ENCODE data around the gene KLHL2. TPM values are rescaled to one million over a fixed set of nuclear protein-coding genes. Genes with fewer than 3 reads are reported as not detected.
"Not testable (repeated sequence)": the region's sequence is repeated elsewhere in the genome, so short reads cannot be mapped to it uniquely, and the experiment has no call there.

Gene KLHL2
- total RNA-seq, 1 experiment from 2014 or later: 14.2 TPM

- DNase-seq (ENCODE audit: low read depth): not testable (repeated sequence)
Measured at GRCh38 chr4:165232623-165233433, 25.5 kb downstream of the KLHL2 start.

DNA sequence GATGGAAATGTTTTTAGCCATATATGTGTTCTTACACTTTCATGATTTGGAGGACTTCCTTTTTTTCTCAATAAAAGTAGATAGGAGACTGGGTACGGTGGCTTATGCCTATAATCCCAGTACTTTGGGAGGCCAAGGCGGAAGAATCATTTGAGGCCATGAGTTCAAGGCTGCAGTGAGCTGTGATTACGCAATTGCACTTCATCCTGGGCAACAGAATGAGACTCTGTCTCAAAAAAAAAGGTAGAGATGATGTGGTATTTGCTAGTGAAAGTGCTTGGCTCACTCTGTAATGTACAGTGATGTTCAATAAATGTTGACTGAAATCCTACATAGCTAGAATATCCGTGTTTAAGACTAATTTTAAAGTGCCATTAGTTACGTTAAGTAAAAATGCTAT lies 27.4 kb downstream of the KLHL2 start:
- DNase-seq (ENCODE audit: low read depth): no peak

- not testable (repeated sequence) for DNase-seq (ENCODE audit: low read depth)
Measured at GRCh38 chr4:165236852-165237251, 29.5 kb downstream of the KLHL2 start.

DNA sequence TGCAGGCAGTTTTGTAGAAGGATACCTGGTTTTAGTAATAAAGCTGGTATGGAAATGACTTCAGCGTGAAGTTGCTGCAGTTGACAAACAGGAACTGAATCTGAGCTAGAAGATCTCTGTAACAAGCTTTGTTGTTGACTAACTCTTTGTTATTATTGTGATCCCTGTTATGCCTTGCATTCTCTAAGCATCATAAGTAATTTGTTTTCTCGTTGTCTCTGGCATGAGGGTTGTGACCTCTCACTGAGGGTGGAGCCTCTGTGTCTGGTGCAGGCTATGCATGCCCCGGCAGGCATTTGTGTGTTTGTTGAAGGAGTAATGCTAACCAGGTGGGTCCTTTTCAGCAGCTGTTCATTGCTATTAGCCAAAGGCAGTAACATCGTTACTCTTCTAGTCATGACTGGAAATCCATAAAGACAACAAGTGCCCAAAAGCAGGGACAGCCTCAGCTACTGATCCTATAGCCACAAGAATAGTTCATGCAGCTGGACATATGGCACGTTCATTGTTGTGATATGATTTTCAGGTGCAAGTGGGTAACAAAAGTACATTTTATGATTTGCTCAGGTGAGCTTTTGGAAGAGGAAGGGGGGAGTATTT lies 30.8 kb downstream of the KLHL2 start:
- not testable (repeated sequence) for DNase-seq (ENCODE audit: low read depth)

DNA sequence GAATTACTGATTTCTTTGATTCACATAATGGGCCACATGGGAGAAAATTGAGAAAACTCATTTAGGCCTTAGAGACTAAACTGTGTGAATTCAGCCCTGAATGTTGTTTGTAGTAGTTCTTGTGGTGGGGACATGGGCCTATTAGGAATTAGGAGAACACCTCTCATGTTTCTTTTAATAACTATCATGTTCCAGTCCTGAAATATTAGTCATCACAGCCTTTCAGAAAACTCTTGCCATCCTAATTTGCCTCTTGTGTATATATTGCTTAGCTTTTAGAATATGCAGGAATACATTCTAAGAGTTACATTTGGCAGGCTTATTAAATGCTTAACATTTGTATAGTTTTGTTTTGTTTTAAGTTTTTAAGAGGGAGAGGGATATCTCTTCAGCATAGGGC lies 33.4 kb downstream of the KLHL2 start:
- DNase-seq (ENCODE audit: low read depth): not testable (repeated sequence)

GRCh38 chr4:165244148-165244547 lies 36.8 kb downstream of the KLHL2 start:
- DNase-seq (ENCODE audit: low read depth): not testable (repeated sequence)

DNA sequence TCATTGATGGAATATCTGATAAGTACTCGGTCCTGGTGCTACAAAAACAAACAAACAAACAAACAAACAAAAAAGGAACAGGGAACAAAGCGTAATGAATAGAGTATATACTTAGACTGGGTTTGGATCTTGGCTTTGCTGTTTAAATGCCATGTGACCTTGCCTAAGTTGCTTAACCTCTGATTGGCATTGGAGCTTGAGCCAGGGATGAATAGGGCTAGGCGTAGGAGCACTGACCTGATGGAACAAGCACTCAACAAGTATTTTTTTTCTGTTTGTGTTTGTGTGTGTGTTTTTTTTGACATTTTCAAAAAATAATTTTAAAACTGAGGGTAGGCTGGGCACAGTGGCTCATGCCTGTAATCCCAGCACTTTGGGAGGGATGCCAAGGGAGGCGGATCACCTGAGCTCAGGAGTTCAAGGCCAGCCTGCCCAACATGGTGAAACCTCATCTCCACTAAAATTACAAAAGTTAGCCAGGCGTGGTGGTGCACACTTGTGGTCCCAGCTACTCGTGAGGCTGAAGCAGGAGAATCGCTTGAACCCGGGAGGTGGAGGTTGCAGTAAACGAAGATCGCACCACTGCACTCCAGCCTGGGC lies 37.3 kb downstream of the KLHL2 start:
- not testable (repeated sequence) for DNase-seq (ENCODE audit: low read depth)

DNA sequence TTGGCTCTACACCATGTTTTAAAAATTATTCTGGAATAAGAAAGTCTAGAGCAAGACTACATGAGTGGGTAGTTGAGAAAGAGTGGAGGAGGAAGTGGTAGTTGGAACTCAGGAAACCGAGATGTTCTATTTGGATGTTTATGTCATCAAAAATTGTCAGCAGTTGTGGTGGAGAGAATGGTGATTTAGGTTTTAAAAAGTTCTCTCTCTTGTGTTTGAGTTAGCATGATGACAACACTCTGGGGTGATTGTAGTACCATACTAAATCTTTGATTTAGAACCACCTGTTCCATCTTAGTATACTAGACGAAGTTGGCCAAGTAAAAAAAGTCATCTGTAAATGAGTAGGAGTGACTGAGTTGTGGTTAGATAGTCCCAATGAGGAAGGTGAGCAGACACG lies 40.7 kb downstream of the KLHL2 start:
- DNase-seq (ENCODE audit: low read depth): no peak

GRCh38 chr4:165248904-165249303 lies 41.5 kb downstream of the KLHL2 start:
- DNase-seq (ENCODE audit: low read depth): not testable (repeated sequence)

DNA sequence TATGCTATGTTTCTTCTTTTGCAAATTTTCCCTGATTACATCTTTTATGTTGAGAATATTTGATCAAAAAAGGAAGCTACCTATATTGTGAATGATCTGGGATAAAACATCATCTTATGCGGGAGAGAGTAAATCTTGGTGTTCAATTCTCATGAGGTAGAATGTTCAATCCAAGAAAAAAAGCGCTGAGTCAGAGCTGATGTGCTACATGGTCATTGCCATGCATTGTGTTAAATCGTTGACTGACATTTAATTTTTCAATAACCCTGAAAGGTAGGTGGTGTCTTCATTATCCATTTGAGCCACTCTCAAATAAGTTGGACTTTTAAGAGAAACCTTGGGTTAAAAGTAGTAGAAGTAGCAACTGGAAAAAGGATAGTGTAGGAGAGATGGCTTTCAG lies 47.4 kb downstream of the KLHL2 start:
- not testable (repeated sequence) for DNase-seq (ENCODE audit: low read depth)

DNA sequence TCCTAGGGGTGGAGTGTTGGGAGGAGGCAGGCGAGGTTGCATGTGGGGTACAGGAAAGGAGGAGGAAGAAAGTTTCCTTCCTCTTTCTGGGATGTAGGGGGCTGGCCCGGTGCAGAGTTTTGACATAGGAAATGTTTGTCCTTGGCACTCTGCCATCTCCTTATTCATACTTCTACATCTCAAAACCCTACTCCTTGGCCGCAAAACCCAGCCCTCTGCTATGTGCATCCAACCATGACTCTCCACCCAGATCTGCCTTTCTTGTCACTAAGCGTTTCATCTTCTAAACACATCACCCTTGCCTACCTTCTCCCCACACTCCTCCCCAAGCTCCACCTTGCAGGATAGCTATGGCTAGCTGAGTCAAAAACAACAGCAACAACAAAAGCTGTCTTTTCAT lies 48.1 kb downstream of the KLHL2 start:
- DNase-seq (ENCODE audit: low read depth): not testable (repeated sequence)

GRCh38 chr4:165256074-165256659 lies 48.8 kb downstream of the KLHL2 start:
- not testable (repeated sequence) for DNase-seq (ENCODE audit: low read depth)

GRCh38 chr4:165259776-165260175 lies 52.4 kb downstream of the KLHL2 start:
- not testable (repeated sequence) for DNase-seq (ENCODE audit: low read depth)

DNA sequence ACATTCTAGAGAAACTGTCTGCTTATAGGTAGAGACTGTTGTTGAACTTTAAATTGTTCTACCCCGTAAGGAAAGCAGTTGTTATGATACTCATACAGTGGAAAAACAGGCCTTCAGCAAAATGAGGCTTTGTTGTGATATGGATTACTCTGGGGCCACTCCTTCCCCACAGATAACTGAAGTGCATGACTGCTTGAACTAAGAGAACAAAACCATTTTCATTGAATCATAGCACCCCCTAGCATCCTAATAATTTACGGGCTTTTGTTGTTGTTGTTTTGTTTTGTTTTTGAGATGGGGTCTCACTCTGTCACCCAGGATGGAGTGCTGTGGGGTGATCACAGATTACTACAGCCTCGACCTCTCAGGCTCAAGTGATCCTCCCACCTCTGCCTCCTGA lies 54.9 kb downstream of the KLHL2 start:
- DNase-seq (ENCODE audit: low read depth): not testable (repeated sequence)

- DNase-seq (ENCODE audit: low read depth): not testable (repeated sequence)
Measured at GRCh38 chr4:165263466-165263865, 56.1 kb downstream of the KLHL2 start.

DNA sequence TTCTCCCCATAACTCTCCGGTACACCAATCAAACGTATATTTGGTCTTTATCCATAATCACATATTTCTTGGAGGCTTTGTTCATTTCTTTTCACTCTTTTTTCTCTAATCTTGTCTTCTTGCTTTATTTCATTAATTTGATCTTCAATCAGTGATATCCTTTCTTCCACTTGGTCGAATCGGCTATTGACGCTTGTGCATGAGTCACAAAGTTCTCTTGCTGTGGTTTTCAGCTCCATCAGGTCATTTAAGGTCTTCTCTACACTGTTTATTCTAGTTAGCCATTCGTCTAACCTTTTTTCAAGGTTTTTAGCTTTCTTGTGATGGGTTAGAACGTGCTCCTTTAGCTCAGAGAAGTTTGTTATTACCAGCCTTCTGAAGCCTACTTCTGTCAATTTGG lies 62.6 kb downstream of the KLHL2 start:
- DNase-seq (ENCODE audit: low read depth): peak; percentile 46

- DNase-seq (ENCODE audit: low read depth): not testable (repeated sequence)
Measured at GRCh38 chr4:165273443-165273842, 66.1 kb downstream of the KLHL2 start.

DNA sequence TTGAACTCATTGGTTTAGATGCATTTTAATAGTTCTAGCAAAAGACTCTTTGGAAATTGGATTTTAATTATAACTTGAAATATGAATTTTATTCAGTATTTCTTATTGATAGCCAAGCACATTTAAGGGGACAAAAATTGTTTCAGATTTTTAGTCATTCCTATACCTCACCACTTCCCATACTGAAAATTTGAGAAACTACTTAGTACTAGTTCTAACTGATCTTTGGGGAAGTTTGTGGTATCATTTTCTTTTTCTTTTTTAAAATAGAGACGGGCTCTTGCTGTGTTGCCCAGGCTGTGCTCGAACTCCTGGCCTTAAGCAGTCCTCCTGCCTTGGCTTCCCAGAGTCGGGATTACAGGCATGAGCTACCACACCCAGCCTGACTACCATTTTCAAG lies 68.0 kb downstream of the KLHL2 start:
- DNase-seq (ENCODE audit: low read depth): not testable (repeated sequence)

DNA sequence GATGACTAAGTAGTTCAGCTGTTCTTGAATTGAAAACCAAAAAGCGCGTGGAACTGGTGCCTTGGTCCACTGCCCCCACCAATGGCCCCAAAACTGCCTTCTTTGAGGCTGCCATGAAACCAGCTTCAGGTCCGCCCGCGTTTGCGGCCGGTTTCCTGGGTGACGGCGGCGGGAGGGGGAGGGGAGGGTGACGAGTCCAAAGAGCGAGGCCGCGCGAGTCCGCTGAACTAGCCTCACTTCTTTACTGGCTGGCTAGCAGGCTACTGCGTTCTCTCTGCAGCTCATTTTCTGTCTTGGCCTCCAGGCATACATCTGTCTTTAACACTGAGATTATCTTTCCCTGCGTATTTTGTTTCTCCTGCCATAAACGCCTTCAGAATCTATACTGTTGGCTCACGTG lies 72.2 kb downstream of the KLHL2 start:
- DNase-seq (ENCODE audit: low read depth): not testable (repeated sequence)

DNA sequence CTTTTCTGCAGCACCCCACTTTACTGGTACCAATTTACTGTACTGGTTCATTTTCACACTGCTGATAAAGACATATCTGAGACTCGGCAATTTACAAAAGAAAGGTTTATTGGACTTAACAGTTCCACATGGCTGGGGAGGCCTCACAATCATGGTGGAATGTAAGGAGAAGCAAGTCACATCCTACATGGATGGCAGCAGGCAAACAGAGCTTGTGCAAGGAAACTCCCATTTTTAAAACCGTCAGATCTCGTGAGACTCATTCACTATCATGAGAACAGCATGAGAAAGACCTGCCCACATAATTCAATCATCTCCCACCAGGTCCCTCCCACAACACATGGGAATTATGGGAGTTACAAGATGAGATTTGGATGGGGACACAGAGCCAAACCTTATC lies 77.3 kb downstream of the KLHL2 start:
- DNase-seq (ENCODE audit: low read depth): not testable (repeated sequence)

DNA sequence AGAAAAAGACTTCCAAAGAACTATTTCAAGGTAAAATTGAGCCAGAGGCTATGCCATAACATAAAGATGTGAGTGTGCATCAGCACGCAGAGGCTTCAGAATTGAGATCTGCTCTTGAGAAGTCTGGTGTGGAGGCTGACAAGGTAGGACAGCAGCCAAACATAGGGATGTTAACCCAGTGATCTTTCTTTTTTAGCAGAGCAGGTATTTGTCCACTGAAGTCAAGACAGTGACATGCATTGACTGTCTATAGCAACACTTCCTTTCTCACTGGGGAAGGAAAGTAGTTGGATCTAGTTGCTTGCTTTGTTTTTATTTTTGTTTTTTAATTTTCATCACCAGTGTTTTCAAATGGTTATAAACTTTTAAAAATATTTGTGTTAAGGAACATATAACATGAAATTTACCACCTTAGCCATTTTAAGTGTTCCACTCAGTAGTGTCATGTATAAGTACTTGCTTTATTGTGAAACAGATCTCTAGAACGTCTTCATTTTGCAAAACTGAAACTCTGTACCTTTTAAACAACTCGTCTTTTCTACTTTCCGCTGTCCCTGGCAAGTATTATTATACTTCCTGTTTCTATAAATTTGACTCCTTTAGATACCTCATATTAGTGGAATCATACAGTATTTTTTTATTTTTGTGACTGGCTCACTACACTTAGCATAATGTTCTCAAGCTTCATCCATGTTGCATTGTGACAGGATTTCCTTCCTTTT lies 79.4 kb downstream of the KLHL2 start:
- not testable (repeated sequence) for DNase-seq (ENCODE audit: low read depth)

- no peak for DNase-seq (ENCODE audit: low read depth)
Measured at GRCh38 chr4:165288226-165288625, 80.9 kb downstream of the KLHL2 start.
